A549 (cell line): Measurements from ENCODE around the gene GDNF. TPM values are rescaled to one million over a fixed set of nuclear protein-coding genes. Genes with fewer than 3 reads are reported as not detected.

ENCODE experiments used
- ATAC-seq, 2 experiments: fragments of 200-7000 bp in 1 of 2; fragments of >200 bp in 1 of 2; cut with Nextera tagmentation in 1 of 2; cut with Tn5 transposase in 1 of 2; 3 replicates each; pipeline versions ENCODE4 v1.8.0 to v1.9.1; 2018 to 2020; ENCODE audit warnings: mild to moderate bottlenecking in 1 of 2, moderate library complexity in 1 of 2
- CTCF ChIA-PET: fragments of 300-600 bp; sonication (Branson Sonifier 250); formaldehyde crosslinking; extraction: SDS; loops from one replicate; lab custom pipeline; 2021; ENCODE audit warnings: antibody characterized with exemption, inconsistent platforms; lab: Yijun Ruan, JAX
- POLR2A ChIA-PET: fragments of 350-600 bp; formaldehyde crosslinking; extraction: SDS; loops from one replicate; lab custom pipeline; 2021; ENCODE audit warnings: antibody characterized with exemption, inconsistent platforms; lab: Yijun Ruan, JAX
- DNase-seq, 2 experiments: peaks; one replicate each; pipeline versions ENCODE4 v3.0.0 to v3.0.0-alpha.2; 2011 to 2016; ENCODE audit warnings: low read depth in 1 of 2, low spot score in 1 of 2
- FAIRE-seq: peaks from 2 replicates; lab custom pipeline; 2011; peaks lifted over from hg19 to GRCh38; lab: Jason Lieb, UNC
- H3K27ac ChIP-seq, 2 experiments: fragments of >200 bp; sonication (Bioruptor Twin); formaldehyde crosslinking; 3 replicates each; pipeline ENCODE4 v1.5.1; 2016 to 2017
- H3K4me1 ChIP-seq: fragments of >200 bp; sonication (Bioruptor Twin); formaldehyde crosslinking; 3 replicates; pipeline ENCODE4 v1.6.1; 2016
- H3K4me2 ChIP-seq: fragments of >200 bp; sonication (Bioruptor Twin); formaldehyde crosslinking; 3 replicates; pipeline ENCODE4 v1.6.1; 2016
- H3K4me3 ChIP-seq: fragments of >200 bp; sonication (Bioruptor Twin); formaldehyde crosslinking; 3 replicates; pipeline ENCODE4 v1.5.1; 2016
- H3K9me3 ChIP-seq: fragments of >200 bp; sonication (Bioruptor Twin); formaldehyde crosslinking; 3 replicates; pipeline ENCODE4 v1.6.1; 2016
- BHLHE40 ChIP-seq: IDR thresholded peaks from 2 replicates; pipeline ENCODE4 v1.6.1; 2012; ENCODE audit warnings: low read depth, low read length, inconsistent platforms
- CBX2 ChIP-seq: fragments of 200-600 bp; sonication (generic); IDR thresholded peaks from 2 replicates; pipeline ENCODE4 v1.6.1; 2016; ENCODE audit warnings: low read depth, mild to moderate bottlenecking, borderline replicate concordance
- CHD2 ChIP-seq: fragments of 150-350 bp; IDR thresholded peaks from 2 replicates; pipeline ENCODE4 v1.6.1; 2014; ENCODE audit warnings: low read length; ENCODE audit not compliant: partially characterized antibody
- CHD4 ChIP-seq: fragments of 200-600 bp; sonication (generic); IDR thresholded peaks from 2 replicates; pipeline ENCODE4 v1.6.1; 2016; ENCODE audit warnings: antibody characterized with exemption, mild to moderate bottlenecking, borderline replicate concordance
- ELK1 ChIP-seq: fragments of 150-350 bp; IDR thresholded peaks from 2 replicates; pipeline ENCODE4 v1.6.1; 2014; ENCODE audit warnings: low read depth, mild to moderate bottlenecking, low read length
- EP300 ChIP-seq, 2 experiments: fragments of >200 bp; sonication (Bioruptor Twin); formaldehyde crosslinking; IDR thresholded peaks; 2 replicates in 1 of 2; 3 replicates in 1 of 2; pipeline ENCODE4 v1.6.1; 2016 to 2017
- GATA3 ChIP-seq: IDR thresholded peaks from 2 replicates; pipeline ENCODE4 v1.6.1; 2012; ENCODE audit warnings: borderline replicate concordance
- HDAC2 ChIP-seq: fragments of 200-600 bp; sonication (generic); IDR thresholded peaks from 2 replicates; pipeline ENCODE4 v1.6.1; 2016
- HEYL ChIP-seq: fragments of 250-450 bp; sonication (Bioruptor Pico); IDR thresholded peaks from 2 replicates; pipeline ENCODE4 v1.8.0; 2021; ENCODE audit warnings: mild to moderate bottlenecking, moderate library complexity
- JUNB ChIP-seq: fragments of >200 bp; sonication (Bioruptor Twin); formaldehyde crosslinking; IDR thresholded peaks from 2 replicates; pipeline ENCODE4 v1.6.1; 2016
- KDM5A ChIP-seq: fragments of 200-600 bp; sonication (generic); IDR thresholded peaks from 2 replicates; pipeline ENCODE4 v1.6.1; 2016; ENCODE audit warnings: antibody characterized with exemption, mild to moderate bottlenecking
- MAFK ChIP-seq: fragments of 450-650 bp; IDR thresholded peaks from 2 replicates; pipeline ENCODE4 v1.6.1; 2014; ENCODE audit not compliant: partially characterized antibody
- MAX ChIP-seq: IDR thresholded peaks from 2 replicates; pipeline ENCODE4 v1.6.1; 2012
- MAZ ChIP-seq: fragments of 150-350 bp; IDR thresholded peaks from 2 replicates; pipeline ENCODE4 v1.6.1; 2014; ENCODE audit warnings: antibody characterized with exemption, low read depth, low read length, borderline replicate concordance
- PBX3 ChIP-seq: IDR thresholded peaks from 2 replicates; pipeline ENCODE4 v1.6.1; 2012
- PHF8 ChIP-seq: fragments of 200-600 bp; sonication (generic); IDR thresholded peaks from 2 replicates; pipeline ENCODE4 v1.6.1; 2016; ENCODE audit warnings: low read depth, mild to moderate bottlenecking, antibody characterized with exemption, moderate library complexity, borderline replicate concordance
- POLR2AphosphoS2 ChIP-seq: conservative IDR thresholded peaks from 2 replicates; pipeline ENCODE4 v1.6.1; 2012; ENCODE audit warnings: low read length, improper control_type of control experiment, inconsistent platforms
- RAD21 ChIP-seq, 2 experiments: fragments of >200 bp in 1 of 2; sonication (Bioruptor Twin) in 1 of 2; formaldehyde crosslinking in 1 of 2; IDR thresholded peaks in 1 of 2; conservative IDR thresholded peaks in 1 of 2; 2 replicates in 1 of 2; 3 replicates in 1 of 2; pipeline ENCODE4 v1.6.1; 2012 to 2018; ENCODE audit warnings: inconsistent platforms in 1 of 2
- RARB ChIP-seq: fragments of 250-450 bp; sonication (Bioruptor Pico); IDR thresholded peaks from 2 replicates; pipeline ENCODE4 v1.8.0; 2021; ENCODE audit warnings: mild to moderate bottlenecking, moderate library complexity
- RCOR1 ChIP-seq: fragments of 150-350 bp; IDR thresholded peaks from 2 replicates; pipeline ENCODE4 v1.6.1; 2014; ENCODE audit warnings: antibody characterized with exemption, low read length, low read depth
- RFX5 ChIP-seq: fragments of 450-650 bp; IDR thresholded peaks from 2 replicates; pipeline ENCODE4 v1.7.1; 2014; ENCODE audit warnings: antibody characterized with exemption, mild to moderate bottlenecking, moderate library complexity
- RNF2 ChIP-seq: fragments of 200-600 bp; sonication (generic); IDR thresholded peaks from 2 replicates; pipeline ENCODE4 v1.6.1; 2016; ENCODE audit warnings: low read depth, mild to moderate bottlenecking, antibody characterized with exemption, moderate library complexity, borderline replicate concordance
- SMC3 ChIP-seq: fragments of >200 bp; sonication (Bioruptor Twin); formaldehyde crosslinking; IDR thresholded peaks from 3 replicates; pipeline ENCODE4 v1.6.1; 2018; ENCODE audit warnings: inconsistent platforms
- SREBF2 ChIP-seq: fragments of 450-650 bp; IDR thresholded peaks from 2 replicates; pipeline ENCODE4 v1.6.1; 2014; ENCODE audit warnings: mild to moderate bottlenecking, moderate library complexity
- TFCP2L1 ChIP-seq: fragments of 250-450 bp; sonication (Bioruptor Pico); IDR thresholded peaks from 2 replicates; pipeline ENCODE4 v1.5.0; 2021; ENCODE audit warnings: mild to moderate bottlenecking
- TP53 ChIP-seq: fragments of 250-450 bp; sonication (Bioruptor Pico); IDR thresholded peaks from 2 replicates; pipeline ENCODE4 v1.5.0; 2021; ENCODE audit warnings: mild to moderate bottlenecking, moderate library complexity
- ZSCAN20 ChIP-seq: fragments of 250-450 bp; sonication (Bioruptor Pico); IDR thresholded peaks from 2 replicates; pipeline ENCODE4 v1.8.0; 2022; ENCODE audit warnings: mild to moderate bottlenecking, moderate library complexity
- WGBS: methylation state at CpG from one replicate; pipeline ENCODE4 v1.1.6; 2017; ENCODE audit errors: missing lambda C conversion rate; 5-methylcytosine and 5-hydroxymethylcytosine counted together
- polyA plus RNA-seq, 4 experiments: library from polyadenylated mRNA; depleted of rRNA in 3 of 4; stranded (reverse); fragments of >200 nt; fragmentation: RNase III in 1 of 4; extraction: RNeasy Plus Mini Kit Qiagen cat#74134 plus additional on column Dnase treatment in 1 of 4; gene quantifications; 2 replicates in 3 of 4; 3 replicates in 1 of 4; pipeline ENCODE4 v1.2.3, GENCODE V29; 2011 to 2017

GDNF gene
- polyA plus RNA-seq, 2 of the 4 experiments (the other 2 are of a cell fraction) = 0.01 TPM; not detected in 1

- no peak for TF ChIP-seq RCOR1
- no peak for TF ChIP-seq EP300 (IDR thresholded peaks at IDR 0.05)
- no peak for TF ChIP-seq KDM5A
- TF ChIP-seq GATA3 = no peak
- TF ChIP-seq TP53 (CRISPR knock-in tag) = no peak
- TF ChIP-seq PBX3 = no peak
- TF ChIP-seq HDAC2 = no peak
- TF ChIP-seq RAD21 (conservative IDR thresholded peaks at IDR 0.05 in 1 of 2, IDR thresholded peaks at IDR 0.05 in 1 of 2) = no peak
- no peak for TF ChIP-seq PHF8
- no peak for TF ChIP-seq RARB (CRISPR knock-in tag)
- no peak for TF ChIP-seq CHD4
- no peak for TF ChIP-seq MAFK
- TF ChIP-seq CBX2 = no peak
- TF ChIP-seq MAZ = no peak
- TF ChIP-seq POLR2AphosphoS2 = no peak
- no peak for TF ChIP-seq RNF2
- no peak for TF ChIP-seq JUNB
- TF ChIP-seq HEYL (CRISPR knock-in tag) = no peak
- TF ChIP-seq SREBF2 = no peak
- H3K4me2 ChIP-seq = no peak overlapping the region
These were observed 66.0 kb downstream of the GDNF start for GRCh38 chr5:37773809-37774208.

GRCh38 chr5:37772255-37772654 is 67.6 kb downstream of the GDNF start:
- TF ChIP-seq TFCP2L1 (CRISPR knock-in tag) (no peak), RCOR1 (no peak), CHD2 (no peak), TP53 (CRISPR knock-in tag) (no peak), PHF8 (no peak), RFX5 (no peak), ELK1 (no peak), MAX (no peak), ZSCAN20 (no peak), SREBF2 (no peak), SMC3 (no peak), BHLHE40 (no peak)
- TF ChIP-seq, all 56 proteins: peak for 0
- no peak overlapping the region for H3K27ac ChIP-seq
- H3K4me2 ChIP-seq = no peak overlapping the region
- ChIA-PET CTCF (interaction anchor here (0.7 to 1.5 kb wide), 3 partner anchors 12 to 22 kb away, joined by 3 read pairs; no protein-coding TSS in a partner anchor), POLR2A (no interaction called here)
- H3K4me1 ChIP-seq = no peaks in the 10 kb centered on the region
- no peak for DNase-seq
- H3K4me3 ChIP-seq = no peak overlapping the region
- peaks cover 20% of the 10 kb centered on the region for H3K9me3 ChIP-seq
- no peak for ATAC-seq
- FAIRE-seq = no peak
- 27% methylated on average over 2 of the region's 2 CpGs for WGBS

More at GRCh38 chr5:37773809-37774208, 66.0 kb downstream of the GDNF start:
- FAIRE-seq (no peak), ATAC-seq (no peak), DNase-seq (no peak)
- CTCF ChIA-PET = interaction anchor here (1.8 kb wide), 1 partner anchor 418 kb away, joined by 6 read pairs; no protein-coding TSS in a partner anchor
- Histone ChIP-seq H3K4me3 (no peak overlapping the region), H3K9me3 (peaks cover 20% of the 10 kb centered on the region), H3K4me1 (no peaks in the 10 kb centered on the region), H3K27ac (no peak overlapping the region)
- WGBS = 24% methylated on average over 1 of the region's 1 CpG
- POLR2A ChIA-PET = no interaction called here
